ENCODE measurements around the gene SUN1.

- no peak for TF ChIP-seq CTCF (IDR thresholded peaks at IDR 0.05)
- no peak for TF ChIP-seq POLR2A (IDR thresholded peaks at IDR 0.05)
Observed at GRCh38 chr7:891291-891690, 59.0 kb downstream of the SUN1 start.

Data from uterus (tissue), 2 donors.